ENCODE data around the gene RNF138.

DNA sequence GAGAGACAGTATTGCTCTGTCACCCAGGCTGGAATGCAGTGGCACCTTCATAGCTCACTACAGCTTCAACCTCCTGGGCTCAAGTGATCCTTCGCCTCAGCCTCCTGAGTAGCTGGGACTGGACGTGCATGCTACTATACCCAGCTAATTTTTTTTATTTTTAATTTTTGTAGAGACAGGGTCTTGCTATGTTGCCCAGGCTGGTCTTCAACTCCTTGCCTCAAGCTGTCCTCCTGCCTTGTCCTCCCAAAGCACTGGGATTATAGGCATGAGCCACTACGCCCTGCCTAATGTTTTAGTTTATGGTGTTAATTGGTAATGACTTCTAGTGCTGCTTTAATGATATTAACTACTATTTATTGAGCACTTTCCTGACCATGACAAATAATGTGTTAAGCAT is 18.3 kb downstream of the RNF138 start:
- TF ChIP-seq TAF1 (IDR thresholded peaks at IDR 0.05; ENCODE audit: borderline replicate concordance, low read depth, low read length) (no peak), POLR2A (IDR thresholded peaks at IDR 0.05; ENCODE audit: low read depth, low read length) (no peak), POLR2AphosphoS5 (IDR thresholded peaks at IDR 0.05; ENCODE audit: low read depth, low read length) (no peak)

Measured in GM12892 (cell line).